PC-9 (cell line): ENCODE measurements around the gene SERHL2. TPM values are rescaled to one million over a fixed set of nuclear protein-coding genes. Genes with fewer than 3 reads are reported as not detected.
"Not testable (repeated sequence)": the region's sequence is repeated elsewhere in the genome, so short reads cannot be mapped to it uniquely, and the experiment has no call there.

Experiments used
- BruUV-seq: library from RNA; stranded (reverse); fragments of 400-500 nt; replicated peaks from 2 replicates; lab custom pipeline; 2021; lab: Mats Ljungman, UMichigan
- CTCF ChIA-PET: fragments of 300-600 bp; sonication (Branson Sonifier 250); formaldehyde crosslinking; loops from one replicate; lab custom pipeline; 2022; ENCODE audit warnings: antibody characterized with exemption; lab: Charles Lee
- POLR2A ChIA-PET: fragments of 300-600 bp; sonication (Branson Sonifier 250); formaldehyde crosslinking; loops from one replicate; lab custom pipeline; 2022; ENCODE audit warnings: antibody characterized with exemption; ENCODE audit not compliant: unreplicated experiment; lab: Charles Lee
- DNase-seq, 2 experiments: peaks; one replicate each; pipeline versions ENCODE4 v3.0.0 to v3.0.0-alpha.2; 2015 to 2022; ENCODE audit warnings: mixed read lengths in 1 of 2
- H2AFZ ChIP-seq: fragments of 200-600 bp; sonication (generic); 2 replicates; pipeline ENCODE4 v1.8.1; 2017; ENCODE audit warnings: antibody characterized with exemption
- H3F3A ChIP-seq: fragments of 200-600 bp; sonication (generic); 2 replicates; pipeline ENCODE4 v1.8.1; 2017; ENCODE audit warnings: antibody characterized with exemption, mild to moderate bottlenecking, low read depth; ENCODE audit not compliant: insufficient read depth
- H3K27ac ChIP-seq: fragments of 200-600 bp; sonication (generic); 2 replicates; pipeline ENCODE4 v1.6.1; 2016; ENCODE audit warnings: mixed run types
- H3K27me3 ChIP-seq: fragments of 200-600 bp; sonication (generic); 2 replicates; pipeline ENCODE4 v1.6.1; 2016; ENCODE audit warnings: low read depth, mixed run types; ENCODE audit not compliant: insufficient read depth
- H3K36me3 ChIP-seq: fragments of 200-600 bp; sonication (generic); 2 replicates; pipeline ENCODE4 v1.6.1; 2016; ENCODE audit warnings: low read depth, mixed run types
- H3K4me1 ChIP-seq: fragments of 200-600 bp; sonication (generic); replicated peaks from 2 replicates; pipeline ENCODE4 v1.6.1; 2016; ENCODE audit warnings: mixed run types; ENCODE audit not compliant: insufficient read depth
- H3K4me2 ChIP-seq: fragments of 200-600 bp; sonication (generic); 2 replicates; pipeline ENCODE4 v1.6.1; 2017; ENCODE audit warnings: mixed run types
- H3K4me3 ChIP-seq: fragments of 200-600 bp; sonication (generic); 2 replicates; pipeline ENCODE4 v1.6.1; 2016; ENCODE audit warnings: mixed run types
- H3K79me2 ChIP-seq: fragments of 200-600 bp; sonication (generic); 2 replicates; pipeline ENCODE4 v1.6.1; 2017; ENCODE audit warnings: low read depth, mixed run types
- H3K9me2 ChIP-seq: fragments of 200-600 bp; sonication (generic); 2 replicates; pipeline ENCODE4 v1.8.1; 2017; ENCODE audit warnings: mild to moderate bottlenecking; ENCODE audit not compliant: insufficient read depth
- H3K9me3 ChIP-seq: fragments of 200-600 bp; sonication (generic); 2 replicates; pipeline ENCODE4 v1.8.1; 2016; ENCODE audit warnings: low read depth; ENCODE audit not compliant: insufficient read depth
- H4K20me1 ChIP-seq: fragments of 200-600 bp; sonication (generic); 2 replicates; pipeline ENCODE4 v1.8.1; 2017; ENCODE audit not compliant: insufficient read depth
- EZH2 ChIP-seq: fragments of 200-600 bp; sonication (generic); IDR thresholded peaks from 2 replicates; pipeline ENCODE4 v1.8.0; 2017; ENCODE audit warnings: antibody characterized with exemption, low read depth
- intact Hi-C: fragments of 100-400 bp; cut with micrococcal nuclease; formaldehyde crosslinking; loops from one replicate; pipeline ENCODE4 v1.10.0; 2022; ENCODE audit not compliant: unreplicated experiment
- total RNA-seq: library from RNA; stranded (reverse); gene quantifications from 2 replicates; pipeline ENCODE4 v1.2.3, GENCODE V29; 2021
- TF ChIP-seq, protein P1 (sequence below): fragments of 200-600 bp; sonication (generic); conservative IDR thresholded peaks from 2 replicates; pipeline ENCODE4 v1.6.1; 2017; ENCODE audit warnings: mixed run types, antibody characterized with exemption, mild to moderate bottlenecking, moderate library complexity

Gene SERHL2
- total RNA-seq, 1 experiment from 2014 or later: 2.4 TPM

GRCh38 chr22:42575996-42576574, 22.3 kb downstream of the SERHL2 start:
- H3K4me1 ChIP-seq, H3K4me3 ChIP-seq, H3K4me2 ChIP-seq, H3K27me3 ChIP-seq, intact Hi-C loops, BruUV-seq, DNase-seq, POLR2A ChIA-PET, H4K20me1 ChIP-seq, H3K9me2 ChIP-seq, H3K9me3 ChIP-seq, H2AFZ ChIP-seq, H3K27ac ChIP-seq: not testable (repeated sequence)
- Histone ChIP-seq H3K79me2 (peaks cover 20% of the 10 kb centered on the region), H3F3A (peaks cover 15% of the 10 kb centered on the region; the same call in 1 of the 2 replicates), H3K36me3 (peaks cover 28% of the 10 kb centered on the region)
- CTCF ChIA-PET: interaction anchor here (0.7 kb wide), 1 partner anchor 485 kb away, joined by 3 read pairs; no protein-coding TSS in a partner anchor

GRCh38 chr22:42577141-42577540, 23.4 kb downstream of the SERHL2 start:
- H3K27ac ChIP-seq, H3K4me2 ChIP-seq, H3K4me1 ChIP-seq, H4K20me1 ChIP-seq, intact Hi-C loops, H3K9me2 ChIP-seq, BruUV-seq, H3K9me3 ChIP-seq, CTCF ChIA-PET, H3K27me3 ChIP-seq, H2AFZ ChIP-seq, H3K4me3 ChIP-seq, DNase-seq, POLR2A ChIA-PET: not testable (repeated sequence)
- peaks cover 26% of the 10 kb centered on the region for H3K79me2 ChIP-seq
- H3K36me3 ChIP-seq: peaks cover 28% of the 10 kb centered on the region
- peaks cover 13% of the 10 kb centered on the region for H3F3A ChIP-seq

GRCh38 chr22:42577623-42578240, 24.0 kb downstream of the SERHL2 start:
- H3K27me3 ChIP-seq: no peaks in the 10 kb centered on the region
- H3K4me1 ChIP-seq: peaks cover 5% of the 10 kb centered on the region; the same call in 1 of the 2 replicates
- H3K36me3 ChIP-seq: peaks cover 28% of the 10 kb centered on the region
- H3K4me3 ChIP-seq: no peak overlapping the region
- intact Hi-C loops: no loop called here
- peaks cover 9% of the 10 kb centered on the region; the same call in 1 of the 2 replicates for H4K20me1 ChIP-seq
- no peaks in the 10 kb centered on the region for H3K9me3 ChIP-seq
- peaks cover 26% of the 10 kb centered on the region for H3K79me2 ChIP-seq
- POLR2A ChIA-PET: no interaction called here
- H2AFZ ChIP-seq: no peak overlapping the region
- DNase-seq: no peak
- H3K27ac ChIP-seq: no peak overlapping the region
- CTCF ChIA-PET: no interaction called here
- no peaks in the 10 kb centered on the region for H3K9me2 ChIP-seq
- TF ChIP-seq, protein P1, sequence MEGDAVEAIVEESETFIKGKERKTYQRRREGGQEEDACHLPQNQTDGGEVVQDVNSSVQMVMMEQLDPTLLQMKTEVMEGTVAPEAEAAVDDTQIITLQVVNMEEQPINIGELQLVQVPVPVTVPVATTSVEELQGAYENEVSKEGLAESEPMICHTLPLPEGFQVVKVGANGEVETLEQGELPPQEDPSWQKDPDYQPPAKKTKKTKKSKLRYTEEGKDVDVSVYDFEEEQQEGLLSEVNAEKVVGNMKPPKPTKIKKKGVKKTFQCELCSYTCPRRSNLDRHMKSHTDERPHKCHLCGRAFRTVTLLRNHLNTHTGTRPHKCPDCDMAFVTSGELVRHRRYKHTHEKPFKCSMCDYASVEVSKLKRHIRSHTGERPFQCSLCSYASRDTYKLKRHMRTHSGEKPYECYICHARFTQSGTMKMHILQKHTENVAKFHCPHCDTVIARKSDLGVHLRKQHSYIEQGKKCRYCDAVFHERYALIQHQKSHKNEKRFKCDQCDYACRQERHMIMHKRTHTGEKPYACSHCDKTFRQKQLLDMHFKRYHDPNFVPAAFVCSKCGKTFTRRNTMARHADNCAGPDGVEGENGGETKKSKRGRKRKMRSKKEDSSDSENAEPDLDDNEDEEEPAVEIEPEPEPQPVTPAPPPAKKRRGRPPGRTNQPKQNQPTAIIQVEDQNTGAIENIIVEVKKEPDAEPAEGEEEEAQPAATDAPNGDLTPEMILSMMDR: no peak
- no peak for TF ChIP-seq EZH2
- no peak overlapping the region for H3K4me2 ChIP-seq
- no TSS peak for BruUV-seq
- peaks cover 13% of the 10 kb centered on the region for H3F3A ChIP-seq

DNA sequence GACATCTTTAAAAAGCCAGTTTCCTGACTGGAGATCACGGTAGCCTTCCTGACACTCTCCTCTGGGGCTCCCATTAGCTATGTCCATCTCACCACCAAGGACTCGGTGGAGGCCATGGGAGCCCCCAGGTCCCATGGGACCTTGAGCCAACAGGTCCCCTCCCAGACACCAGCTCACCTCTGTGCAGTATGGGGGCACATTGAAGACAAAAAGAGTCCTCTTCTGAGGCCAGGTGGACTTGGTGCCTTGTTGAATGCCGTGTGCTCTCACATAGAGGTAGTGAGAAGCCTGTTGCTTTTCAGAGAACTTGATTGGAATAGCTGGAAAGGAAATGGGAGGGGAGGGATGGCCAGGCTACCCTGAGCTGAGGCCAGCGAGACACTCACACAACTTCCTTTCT, 26.3 kb downstream of the SERHL2 start:
- H3K27me3 ChIP-seq, H3K9me2 ChIP-seq, intact Hi-C loops, H3K27ac ChIP-seq, DNase-seq, H3K4me1 ChIP-seq, POLR2A ChIA-PET, H4K20me1 ChIP-seq, H3K9me3 ChIP-seq, H3K4me3 ChIP-seq, H2AFZ ChIP-seq, CTCF ChIA-PET, H3K4me2 ChIP-seq, BruUV-seq: not testable (repeated sequence)
- H3K79me2 ChIP-seq: peaks cover 26% of the 10 kb centered on the region
- peaks cover 24% of the 10 kb centered on the region for H3K36me3 ChIP-seq
- H3F3A ChIP-seq: peaks cover 23% of the 10 kb centered on the region

DNA sequence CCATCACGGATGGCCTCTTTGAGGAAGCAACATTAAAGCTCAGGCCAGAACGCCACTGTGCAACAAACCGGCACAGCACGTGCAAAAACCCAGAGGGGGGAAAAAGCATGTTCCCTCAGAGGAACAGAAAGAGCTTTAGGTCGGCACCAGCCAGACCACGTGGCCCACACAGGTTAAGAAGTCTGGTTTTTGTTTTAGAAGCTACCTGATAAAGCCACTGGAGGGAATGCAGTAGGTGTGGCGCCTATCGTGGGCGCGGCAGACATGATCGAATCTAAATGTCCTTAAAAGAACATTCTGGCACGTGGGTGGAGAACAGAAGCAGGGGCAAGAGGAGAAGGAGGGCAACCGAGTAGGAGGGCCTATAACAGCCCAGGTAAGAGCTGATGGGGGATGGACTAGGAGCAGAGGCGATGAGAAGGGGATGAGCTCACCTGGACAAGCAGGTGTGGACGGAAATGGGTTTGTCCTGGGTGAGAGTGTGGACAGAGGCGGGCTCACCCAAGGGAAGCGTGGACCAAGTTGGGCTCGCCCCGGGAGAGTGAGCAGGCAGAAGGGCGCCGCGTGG, 27.5 kb downstream of the SERHL2 start:
- H3K36me3 ChIP-seq: peaks cover 24% of the 10 kb centered on the region
- H3K4me3 ChIP-seq: peak overlapping the region; percentile 92
- H3K27me3 ChIP-seq, H3K9me3 ChIP-seq, H4K20me1 ChIP-seq, H3K4me1 ChIP-seq, CTCF ChIA-PET, H3K9me2 ChIP-seq, intact Hi-C loops: not testable (repeated sequence)
- peaks cover 23% of the 10 kb centered on the region for H3F3A ChIP-seq
- H2AFZ ChIP-seq: peak overlapping the region; percentile 60; the same call in 1 of the 2 replicates
- peak in 1 of 2 experiments; percentile 21 for DNase-seq
- TSS peak; percentile 70 for BruUV-seq
- POLR2A ChIA-PET: interaction anchor here (1.1 kb wide), 1 partner anchor 641 kb away, joined by 4 read pairs; no protein-coding TSS in a partner anchor
- H3K27ac ChIP-seq: 0 out of 2 replicates have a peak overlapping the region, but pooled peaks have one; percentile 53
- peaks cover 26% of the 10 kb centered on the region for H3K79me2 ChIP-seq
- peak overlapping the region; percentile 93 for H3K4me2 ChIP-seq
